ENCODE results near the gene GIPC2.
A peak's percentile ranks its signal among the peaks of the same experiment; 100 is the strongest.
"Not testable (repeated sequence)": the region's sequence is repeated elsewhere in the genome, so short reads cannot be mapped to it uniquely, and the experiment has no call there.

The GIPC2 gene

GRCh38 chr1:78045926-78046778, at the start of gene GIPC2:
GIPC2 (plus strand) TSS chr1:78045966; CDS start chr1:78046095, 129 bp downstream.
- DNase-seq, result no peak

- DNase-seq, result no peak
Measured at GRCh38 chr1:77996734-77997133, 49.0 kb upstream of the GIPC2 start.

- DNase-seq, result not testable (repeated sequence)
Measured at GRCh38 chr1:78000536-78000935, 45.2 kb upstream of the GIPC2 start.

GRCh38 chr1:78003070-78003746, 42.6 kb upstream of the GIPC2 start:
- DNase-seq, result peak; percentile 39

GRCh38 chr1:78003882-78004718, 41.7 kb upstream of the GIPC2 start:
- peak; percentile 80 for DNase-seq

- peak; percentile 91 for DNase-seq
Measured at GRCh38 chr1:78004719-78005447, 40.9 kb upstream of the GIPC2 start, which contains the start of gene DNAJB4. DNAJB4 (plus strand) TSS chr1:78004939; CDS start chr1:78005111, 172 bp downstream.

- DNase-seq, result no peak
Measured at GRCh38 chr1:78005448-78005722, 40.4 kb upstream of the GIPC2 start.

- DNase-seq, result peak; percentile 32
Measured at GRCh38 chr1:78005755-78006154, 40.0 kb upstream of the GIPC2 start.

- no peak for DNase-seq
Measured at GRCh38 chr1:78006521-78006920, 39.2 kb upstream of the GIPC2 start.

GRCh38 chr1:78007677-78008341, 38.0 kb upstream of the GIPC2 start:
- no peak for DNase-seq

- no peak for DNase-seq
Measured at GRCh38 chr1:78009276-78009675, 36.5 kb upstream of the GIPC2 start.

GRCh38 chr1:78009836-78010235, 35.9 kb upstream of the GIPC2 start:
- DNase-seq, result no peak

GRCh38 chr1:78011050-78011449, 34.7 kb upstream of the GIPC2 start:
- DNase-seq, result no peak

GRCh38 chr1:78015148-78015547, 30.6 kb upstream of the GIPC2 start:
- DNase-seq, result no peak

- DNase-seq, result no peak
Measured at GRCh38 chr1:78019024-78019423, 26.7 kb upstream of the GIPC2 start.

- not testable (repeated sequence) for DNase-seq
Measured at GRCh38 chr1:78021134-78021533, 24.6 kb upstream of the GIPC2 start.

- DNase-seq, result no peak
Measured at GRCh38 chr1:78029793-78030192, 16.0 kb upstream of the GIPC2 start.

- DNase-seq, result no peak
Measured at GRCh38 chr1:78032996-78033796, 12.6 kb upstream of the GIPC2 start.

- no peak for DNase-seq
Measured at GRCh38 chr1:78033797-78034172, 12.0 kb upstream of the GIPC2 start.

GRCh38 chr1:78035121-78035520, 10.6 kb upstream of the GIPC2 start:
- DNase-seq, result no peak

- no peak for DNase-seq
Measured at GRCh38 chr1:78036450-78036849, 9.3 kb upstream of the GIPC2 start.

All from KG1 (cell line).